ENCODE data around the gene RRP12. TPM values are rescaled to one million over a fixed set of nuclear protein-coding genes. Genes with fewer than 3 reads are reported as not detected.

Gene RRP12
- total and polyA plus RNA-seq, 2 experiments from 2014 or later = 14.9 to 16.2 TPM

DNA sequence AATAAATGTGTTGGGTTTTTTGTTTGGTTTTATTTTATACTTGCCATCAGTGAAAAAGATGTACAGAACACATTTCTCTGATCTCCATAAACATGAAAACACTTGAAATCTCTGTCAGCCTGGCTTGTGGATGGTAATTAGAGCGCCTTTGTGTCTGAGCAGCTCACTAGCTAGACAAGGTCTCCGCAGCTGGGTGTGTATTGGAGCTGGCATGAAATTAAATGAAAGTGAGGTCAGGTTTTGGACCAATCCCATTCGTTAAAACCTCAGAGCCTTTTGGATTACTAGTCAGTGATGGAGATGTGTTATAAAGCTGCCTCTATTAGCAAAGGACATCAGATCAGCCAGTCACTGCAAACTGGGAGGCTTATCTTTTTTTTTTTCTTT is 79.3 kb downstream of the RRP12 start:
- TF ChIP-seq, protein P1, sequence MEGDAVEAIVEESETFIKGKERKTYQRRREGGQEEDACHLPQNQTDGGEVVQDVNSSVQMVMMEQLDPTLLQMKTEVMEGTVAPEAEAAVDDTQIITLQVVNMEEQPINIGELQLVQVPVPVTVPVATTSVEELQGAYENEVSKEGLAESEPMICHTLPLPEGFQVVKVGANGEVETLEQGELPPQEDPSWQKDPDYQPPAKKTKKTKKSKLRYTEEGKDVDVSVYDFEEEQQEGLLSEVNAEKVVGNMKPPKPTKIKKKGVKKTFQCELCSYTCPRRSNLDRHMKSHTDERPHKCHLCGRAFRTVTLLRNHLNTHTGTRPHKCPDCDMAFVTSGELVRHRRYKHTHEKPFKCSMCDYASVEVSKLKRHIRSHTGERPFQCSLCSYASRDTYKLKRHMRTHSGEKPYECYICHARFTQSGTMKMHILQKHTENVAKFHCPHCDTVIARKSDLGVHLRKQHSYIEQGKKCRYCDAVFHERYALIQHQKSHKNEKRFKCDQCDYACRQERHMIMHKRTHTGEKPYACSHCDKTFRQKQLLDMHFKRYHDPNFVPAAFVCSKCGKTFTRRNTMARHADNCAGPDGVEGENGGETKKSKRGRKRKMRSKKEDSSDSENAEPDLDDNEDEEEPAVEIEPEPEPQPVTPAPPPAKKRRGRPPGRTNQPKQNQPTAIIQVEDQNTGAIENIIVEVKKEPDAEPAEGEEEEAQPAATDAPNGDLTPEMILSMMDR (IDR thresholded peaks at IDR 0.05; ENCODE audit: low read depth, low read length) = no peak
- no peak for DNase-seq (ENCODE audit: low read depth in 1 of 2, low spot score in 1 of 2)
- no peaks in the 10 kb centered on the region for H3K27me3 ChIP-seq
- H3K4me3 ChIP-seq = no peak overlapping the region
- H3K4me1 ChIP-seq (ENCODE audit: low read depth) = peaks cover 17% of the 10 kb centered on the region
- H3K27ac ChIP-seq = no peak overlapping the region
- no peaks in the 10 kb centered on the region for H3K9me3 ChIP-seq (ENCODE audit: low read depth)
- no peaks in the 10 kb centered on the region for H3K36me3 ChIP-seq

DNA sequence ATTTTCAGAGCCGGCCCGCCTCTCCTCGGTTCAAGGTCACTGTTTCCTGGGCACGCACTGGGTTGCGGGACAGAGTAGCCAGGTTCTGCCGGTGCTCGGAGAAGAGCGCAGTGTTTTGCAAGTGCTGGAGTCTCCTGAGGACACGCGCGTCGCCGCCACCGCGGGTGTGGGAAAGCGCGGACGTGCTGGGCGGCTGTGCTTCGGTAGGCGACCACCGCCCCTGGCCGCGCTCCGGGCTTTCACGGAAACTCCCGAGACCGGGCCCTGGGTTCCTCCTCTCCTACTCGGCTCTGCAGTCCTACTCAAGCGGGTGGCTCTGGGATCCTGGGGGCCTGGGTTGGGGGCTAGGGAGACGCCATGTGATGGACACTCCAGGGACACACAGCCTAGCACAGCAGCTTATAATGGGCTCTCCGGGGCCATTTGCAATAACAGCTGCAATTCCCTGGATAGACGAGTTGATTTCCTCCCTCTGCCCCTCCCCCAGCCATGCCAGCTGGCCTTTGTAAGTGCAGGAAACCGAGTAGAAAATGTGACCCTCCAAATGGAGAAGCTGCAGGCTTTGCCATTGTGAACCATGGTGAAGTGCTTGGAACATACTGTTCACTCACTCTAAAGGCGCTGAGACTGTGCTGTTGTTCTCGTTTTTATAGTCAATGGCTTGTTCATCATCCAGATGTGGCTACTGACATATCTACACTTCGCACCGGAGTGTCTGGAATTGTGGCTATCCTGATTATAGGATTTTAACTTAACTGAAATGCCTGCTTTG is 79.9 kb downstream of the RRP12 start:
- DNase-seq (ENCODE audit: low read depth in 1 of 2, low spot score in 1 of 2) = no peak
- TF ChIP-seq, protein P1 (IDR thresholded peaks at IDR 0.05; ENCODE audit: low read depth, low read length) = no peak
- Histone ChIP-seq H3K4me3 (peak overlapping the region; percentile 85), H3K9me3 (ENCODE audit: low read depth) (no peaks in the 10 kb centered on the region), H3K27me3 (no peaks in the 10 kb centered on the region), H3K36me3 (no peaks in the 10 kb centered on the region), H3K4me1 (ENCODE audit: low read depth) (peaks cover 17% of the 10 kb centered on the region), H3K27ac (no peak overlapping the region)

DNA sequence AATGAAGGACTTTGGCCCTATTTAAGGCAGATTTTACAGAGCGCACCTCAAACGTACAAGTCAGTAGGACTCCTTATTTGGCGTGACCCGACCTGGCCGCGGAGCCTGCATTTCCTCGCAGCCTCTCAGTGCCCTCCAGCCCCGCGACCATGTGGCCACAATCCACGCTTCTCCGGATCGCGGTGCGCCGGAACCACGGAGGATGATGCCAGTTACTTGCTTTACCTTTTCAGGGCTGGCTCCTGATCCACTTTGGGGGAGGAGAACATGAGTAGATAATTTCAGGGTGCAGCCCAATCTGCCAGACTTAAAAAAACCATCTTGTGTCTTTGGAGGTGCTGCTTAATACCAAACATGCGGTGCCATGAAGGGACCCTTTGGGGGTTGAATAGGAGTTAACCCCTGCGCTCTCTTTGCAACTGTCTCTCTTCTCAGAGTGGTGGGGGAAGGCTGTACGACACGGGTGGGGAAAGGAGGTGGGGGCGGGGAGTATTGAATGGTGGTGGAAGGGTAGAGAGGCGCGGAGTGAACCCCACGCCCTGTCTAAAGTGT is 80.6 kb downstream of the RRP12 start:
- TF ChIP-seq, protein P1 (IDR thresholded peaks at IDR 0.05; ENCODE audit: low read depth, low read length) = no peak
- H3K36me3 ChIP-seq = no peaks in the 10 kb centered on the region
- no peaks in the 10 kb centered on the region for H3K27me3 ChIP-seq
- peaks cover 11% of the 10 kb centered on the region for H3K4me1 ChIP-seq (ENCODE audit: low read depth)
- DNase-seq (ENCODE audit: low read depth in 1 of 2, low spot score in 1 of 2) = peak in 1 of 2 donors; percentile 33
- no peaks in the 10 kb centered on the region for H3K9me3 ChIP-seq (ENCODE audit: low read depth)
- H3K4me3 ChIP-seq = peak overlapping the region; percentile 85
- H3K27ac ChIP-seq = no peak overlapping the region

DNA sequence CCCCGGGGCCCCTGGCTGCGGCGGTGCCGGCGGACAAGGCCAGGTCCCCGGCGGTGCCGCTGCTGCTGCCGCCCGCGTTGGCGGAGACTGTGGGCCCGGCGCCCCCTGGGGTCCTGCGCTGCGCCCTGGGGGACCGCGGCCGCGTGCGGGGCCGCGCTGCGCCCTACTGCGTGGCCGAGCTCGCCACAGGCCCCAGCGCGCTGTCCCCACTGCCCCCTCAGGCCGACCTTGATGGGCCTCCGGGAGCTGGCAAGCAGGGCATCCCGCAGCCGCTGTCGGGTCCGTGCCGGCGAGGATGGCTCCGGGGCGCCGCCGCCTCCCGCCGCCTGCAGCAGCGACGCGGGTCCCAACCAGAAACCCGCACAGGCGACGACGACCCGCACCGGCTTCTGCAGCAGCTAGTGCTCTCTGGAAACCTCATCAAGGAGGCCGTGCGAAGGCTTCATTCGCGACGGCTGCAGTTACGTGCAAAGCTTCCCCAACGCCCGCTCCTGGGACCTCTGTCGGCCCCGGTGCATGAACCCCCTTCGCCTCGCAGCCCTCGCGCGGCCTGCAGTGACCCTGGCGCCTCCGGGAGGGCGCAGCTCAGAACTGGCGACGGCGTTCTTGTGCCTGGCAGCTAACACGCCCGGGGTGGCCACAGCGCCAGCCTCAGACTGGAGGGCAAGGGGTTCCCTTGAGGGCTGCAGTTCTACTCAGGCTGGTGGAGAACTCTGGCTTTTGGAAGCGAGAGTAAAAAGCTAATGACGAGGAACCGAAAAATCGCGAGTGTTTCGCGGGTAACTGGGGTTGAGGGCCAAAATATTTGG is 81.3 kb downstream of the RRP12 start:
- peak in 1 of 2 donors; percentile 71 for DNase-seq (ENCODE audit: low read depth in 1 of 2, low spot score in 1 of 2)
- Histone ChIP-seq H3K36me3 (no peaks in the 10 kb centered on the region), H3K9me3 (ENCODE audit: low read depth) (no peaks in the 10 kb centered on the region), H3K27ac (peak overlapping the region; percentile 98), H3K4me3 (peak overlapping the region; percentile 85), H3K27me3 (no peaks in the 10 kb centered on the region), H3K4me1 (ENCODE audit: low read depth) (peaks cover 8% of the 10 kb centered on the region)
- TF ChIP-seq, protein P1 (IDR thresholded peaks at IDR 0.05; ENCODE audit: low read depth, low read length) = peak; percentile 12

DNA sequence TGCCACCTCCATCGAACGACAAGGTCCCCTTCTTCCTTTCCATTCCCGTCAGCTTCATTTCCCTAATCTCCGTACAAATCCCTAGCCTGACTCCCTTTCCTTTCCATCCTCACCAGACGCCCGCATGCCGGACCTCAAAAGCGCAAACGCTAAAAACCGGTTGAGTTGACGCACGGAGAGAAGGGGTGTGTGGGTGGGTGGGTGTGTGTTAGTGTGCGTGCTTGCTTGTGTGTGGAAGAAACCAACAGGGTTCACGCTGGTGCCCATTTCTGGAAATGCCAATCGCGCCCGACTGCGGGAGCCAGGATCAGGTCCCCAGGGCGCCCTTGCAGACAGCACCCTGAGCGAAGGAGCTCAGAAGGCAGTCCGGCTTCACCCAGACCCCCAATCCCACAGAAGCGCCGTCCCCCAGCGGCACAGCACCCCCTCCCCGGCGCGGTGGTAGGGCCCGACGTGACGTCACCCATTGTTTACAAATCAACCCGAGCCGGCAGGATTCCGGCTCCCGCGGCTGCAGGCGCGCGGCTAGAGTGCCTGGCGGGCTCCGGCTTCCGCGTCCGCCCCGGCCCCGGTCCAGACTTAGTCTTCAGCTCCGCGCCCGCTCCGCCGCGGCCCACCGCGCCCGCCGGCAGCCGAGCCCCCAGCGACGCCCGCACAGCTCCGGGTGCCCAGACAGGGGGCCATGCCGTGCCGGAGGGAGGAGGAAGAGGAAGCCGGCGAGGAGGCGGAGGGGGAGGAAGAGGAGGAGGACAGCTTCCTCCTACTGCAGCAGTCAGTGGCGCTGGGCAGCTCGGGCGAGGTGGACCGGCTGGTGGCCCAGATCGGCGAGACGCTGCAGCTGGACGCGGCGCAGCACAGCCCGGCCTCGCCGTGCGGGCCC is 82.1 kb downstream of the RRP12 start, which contains the start of gene FRAT1:
FRAT1 (plus strand) TSS at position 500 of the 880 bp plus-strand sequence; CDS start at position 683, 183 bp downstream.
- Histone ChIP-seq H3K9me3 (ENCODE audit: low read depth) (no peaks in the 10 kb centered on the region), H3K4me3 (peak within 1 kb of the TSS; percentile 85), H3K27ac (peak within 1 kb of the TSS; percentile 98), H3K36me3 (no peaks in the 10 kb centered on the region), H3K4me1 (ENCODE audit: low read depth) (peaks cover 8% of the 10 kb centered on the region), H3K27me3 (no peaks in the 10 kb centered on the region)
- peak; percentile 94 for DNase-seq (ENCODE audit: low read depth in 1 of 2, low spot score in 1 of 2)
- TF ChIP-seq, protein P1 (IDR thresholded peaks at IDR 0.05; ENCODE audit: low read depth, low read length) = no peak
